AML-193 (cell line): ENCODE data around the gene ABCC12.
"Not testable (repeated sequence)": the region's sequence is repeated elsewhere in the genome, so short reads cannot be mapped to it uniquely, and the experiment has no call there.

ENCODE experiments used
- DNase-seq, 2 experiments: peaks; one replicate each; lab custom pipeline; 2025; lab: John Stamatoyannopoulos, UW

The ABCC12 gene

GRCh38 chr16:48155926-48156789 lies at the start of gene ABCC12:
Gene ABCC12 (minus strand): TSS chr16:48155993. CDS start chr16:48146424, 9,569 bp downstream.
- no peak for DNase-seq

GRCh38 chr16:48204825-48205151 lies 49.0 kb upstream of the ABCC12 start:
- no peak for DNase-seq

- no peak for DNase-seq
Measured at GRCh38 chr16:48203974-48204824, 48.4 kb upstream of the ABCC12 start.

GRCh38 chr16:48201515-48202201 lies 45.9 kb upstream of the ABCC12 start:
- DNase-seq = no peak

GRCh38 chr16:48197294-48197693 lies 41.5 kb upstream of the ABCC12 start:
- DNase-seq = peak; percentile 98 to 100

- DNase-seq = no peak
Measured at GRCh38 chr16:48194828-48195556, 39.2 kb upstream of the ABCC12 start.

GRCh38 chr16:48193846-48194245 lies 38.1 kb upstream of the ABCC12 start:
- no peak for DNase-seq

- DNase-seq = peak; percentile 95 to 96
Measured at GRCh38 chr16:48188449-48189102, 32.8 kb upstream of the ABCC12 start.

GRCh38 chr16:48187779-48188178 lies 32.0 kb upstream of the ABCC12 start:
- no peak for DNase-seq

- DNase-seq = no peak
Measured at GRCh38 chr16:48184681-48185080, 28.9 kb upstream of the ABCC12 start.

- DNase-seq = no peak
Measured at GRCh38 chr16:48182979-48183537, 27.3 kb upstream of the ABCC12 start.

- not testable (repeated sequence) for DNase-seq
Measured at GRCh38 chr16:48181746-48182520, 26.1 kb upstream of the ABCC12 start.

- no peak for DNase-seq
Measured at GRCh38 chr16:48180868-48181480, 25.2 kb upstream of the ABCC12 start.

GRCh38 chr16:48176635-48177408 lies 21.0 kb upstream of the ABCC12 start:
- DNase-seq = no peak

- no peak for DNase-seq
Measured at GRCh38 chr16:48173889-48174288, 18.1 kb upstream of the ABCC12 start.

- no peak for DNase-seq
Measured at GRCh38 chr16:48172682-48173081, 16.9 kb upstream of the ABCC12 start.

GRCh38 chr16:48169896-48170295 lies 14.1 kb upstream of the ABCC12 start:
- DNase-seq = no peak

GRCh38 chr16:48168075-48168474 lies 12.3 kb upstream of the ABCC12 start:
- peak; percentile 13 to 24 for DNase-seq

GRCh38 chr16:48166617-48167016 lies 10.8 kb upstream of the ABCC12 start:
- not testable (repeated sequence) for DNase-seq
